Fibroblast of skin of left quadriceps (primary cell): Measurements from ENCODE around the gene CCDC28B.
A peak's percentile ranks its signal among the peaks of the same experiment; 100 is the strongest.

Source experiments
- DNase-seq, 2 experiments: peaks; one replicate each; pipeline ENCODE4 v3.0.0-alpha.2; 2013; ENCODE audit warnings: low read depth in 2 of 2

The CCDC28B gene

DNA sequence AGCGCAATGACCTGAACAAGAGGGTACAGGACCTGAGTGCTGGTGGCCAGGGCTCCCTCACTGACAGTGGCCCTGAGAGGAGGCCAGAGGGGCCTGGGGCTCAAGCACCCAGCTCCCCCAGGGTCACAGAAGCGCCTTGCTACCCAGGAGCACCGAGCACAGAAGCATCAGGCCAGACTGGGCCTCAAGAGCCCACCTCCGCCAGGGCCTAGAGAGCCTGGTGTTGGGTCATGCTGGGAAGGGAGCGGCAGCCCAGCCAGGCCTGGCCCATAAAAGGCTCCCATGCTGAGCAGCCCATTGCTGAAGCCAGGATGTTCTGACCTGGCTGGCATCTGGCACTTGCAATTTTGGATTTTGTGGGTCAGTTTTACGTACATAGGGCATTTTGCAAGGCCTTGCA lies 5.4 kb upstream of the CCDC28B start:
- DNase-seq = no peak

GRCh38 chr1:32195531-32195930 lies 4.9 kb upstream of the CCDC28B start:
- no peak for DNase-seq

GRCh38 chr1:32195972-32196823 lies 4.2 kb upstream of the CCDC28B start:
- DNase-seq = no peak

DNA sequence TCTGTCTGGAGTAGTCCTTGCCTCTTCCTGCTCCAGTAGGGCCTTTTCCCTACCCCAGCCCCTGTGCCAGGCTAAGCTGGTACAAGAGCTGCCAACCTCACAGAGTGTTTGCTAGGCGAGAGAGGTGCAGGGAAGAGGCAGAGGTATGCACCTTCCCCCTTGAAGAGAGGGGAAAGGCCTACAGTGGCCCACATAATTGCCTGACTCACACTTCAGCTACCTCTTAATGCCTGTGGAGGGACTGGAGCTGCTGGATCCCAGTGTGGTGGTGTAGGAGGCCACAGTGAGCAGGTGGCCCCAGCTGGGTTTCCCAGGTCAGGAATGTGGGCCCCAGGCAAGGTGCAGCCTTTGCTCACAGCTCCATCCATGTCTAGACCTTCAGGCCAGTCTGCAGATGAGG lies 3.3 kb upstream of the CCDC28B start:
- no peak for DNase-seq

- DNase-seq = no peak
Measured at GRCh38 chr1:32197837-32198236, 2.6 kb upstream of the CCDC28B start.

- no peak for DNase-seq
Measured at GRCh38 chr1:32198237-32199042, 2.0 kb upstream of the CCDC28B start.

- DNase-seq = no peak
Measured at GRCh38 chr1:32199043-32199716, 1.2 kb upstream of the CCDC28B start.

DNA sequence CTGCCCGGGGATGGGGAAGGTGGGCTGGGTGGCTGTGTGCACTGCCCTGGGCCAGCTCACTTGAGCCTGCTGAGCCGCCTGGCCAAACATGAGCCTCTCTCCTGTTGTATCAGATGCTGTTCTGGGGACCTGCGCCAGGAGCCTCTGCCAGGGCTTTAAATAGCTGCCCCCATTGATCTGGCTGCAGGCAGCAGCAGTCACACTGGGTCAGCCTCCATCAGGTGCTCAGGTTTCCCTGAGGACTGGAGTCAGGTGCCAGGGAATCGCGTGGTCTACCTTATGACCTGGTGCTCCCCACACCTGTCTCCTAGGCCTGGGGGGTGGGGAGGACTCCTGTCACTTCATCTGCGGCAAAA lies 700 bp upstream of the CCDC28B start:
- no peak for DNase-seq

DNA sequence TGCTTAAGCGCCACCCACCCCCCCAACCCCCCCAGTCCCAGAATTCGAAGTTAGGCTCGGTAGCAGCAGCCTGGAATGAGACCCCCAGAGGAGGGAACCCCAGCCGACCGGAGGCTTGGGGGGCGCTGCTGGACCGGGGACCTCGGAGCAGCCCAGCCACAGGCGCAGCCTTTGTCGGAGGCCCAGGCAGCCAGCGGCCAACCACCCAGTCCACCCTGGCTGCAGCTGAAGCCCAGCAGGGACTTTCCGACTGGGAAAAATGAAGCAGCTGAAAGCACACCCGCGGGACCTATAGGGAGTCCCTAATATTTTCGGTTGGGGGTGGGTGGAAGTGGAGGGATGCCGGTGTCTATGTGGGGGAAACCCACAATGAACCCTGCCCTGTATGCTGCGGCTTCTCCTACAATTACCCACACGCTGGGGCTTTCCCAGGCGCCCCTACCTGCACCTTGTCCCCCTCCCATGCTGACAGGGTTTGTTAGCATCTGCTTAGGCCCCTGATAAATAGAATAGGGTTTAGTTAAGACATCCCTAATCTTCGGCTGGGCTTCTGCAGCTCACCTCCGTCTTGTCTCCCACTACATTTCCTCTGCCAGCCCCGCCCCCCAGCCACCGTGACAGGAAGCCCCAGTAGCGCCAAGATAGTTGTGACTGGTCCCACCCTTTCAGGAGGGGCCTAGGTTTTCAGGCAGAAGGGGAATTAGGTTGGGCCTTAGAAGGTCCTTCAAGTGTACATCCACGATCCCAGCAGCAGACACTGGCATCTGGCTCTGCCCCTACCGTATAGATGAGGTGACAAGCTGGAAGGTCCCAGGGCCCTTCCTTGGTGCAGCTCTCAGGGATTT lies 838 bp downstream of the CCDC28B start:
- DNase-seq = no peak

GRCh38 chr1:32204943-32205361 lies 4.6 kb downstream of the CCDC28B start:
- no peak for DNase-seq

GRCh38 chr1:32205401-32206370 lies 5.3 kb downstream of the CCDC28B start, which contains the start of gene IQCC:
TSS of gene IQCC (plus strand) at chr1:32205671. CDS start at chr1:32205682, 11 bp downstream.
- DNase-seq = peak; percentile 44 to 47

DNA sequence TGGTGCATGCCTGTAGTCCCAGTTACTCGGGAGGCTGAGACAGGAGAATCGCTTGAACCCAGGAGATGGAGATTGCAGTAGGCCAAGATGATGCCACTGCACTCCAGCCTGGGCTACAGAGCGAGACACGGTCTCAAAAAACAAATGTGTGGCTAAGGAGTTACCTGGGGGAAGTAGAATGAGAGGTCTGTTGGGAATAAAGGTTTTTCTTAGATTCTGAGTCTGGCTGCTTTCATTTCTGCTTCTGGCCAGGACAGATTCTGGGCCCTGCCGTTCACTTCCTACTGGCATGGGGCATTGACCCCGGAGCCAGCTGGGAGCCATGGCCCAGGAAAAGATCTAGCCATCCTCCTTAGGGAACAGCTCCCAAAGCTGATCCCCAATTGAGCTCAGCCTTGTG lies 8.1 kb downstream of the CCDC28B start:
- no peak for DNase-seq

DNA sequence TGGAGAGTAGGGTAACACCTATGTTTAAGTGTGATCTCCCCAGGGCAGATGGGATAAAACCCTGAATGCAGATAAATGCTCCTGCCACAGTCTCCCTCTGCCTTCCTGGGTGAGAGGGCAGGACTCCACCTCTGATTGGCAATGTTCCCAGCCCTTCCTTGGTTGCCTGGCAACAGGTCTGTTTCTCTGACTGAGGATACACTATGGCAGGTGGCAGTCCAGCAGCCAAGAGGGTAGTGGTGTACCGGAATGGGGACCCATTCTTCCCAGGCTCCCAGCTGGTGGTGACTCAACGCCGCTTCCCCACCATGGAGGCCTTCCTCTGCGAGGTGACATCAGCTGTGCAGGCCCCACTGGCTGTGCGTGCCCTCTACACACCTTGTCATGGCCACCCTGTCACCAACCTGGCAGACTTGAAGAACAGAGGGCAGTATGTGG lies 8.5 kb downstream of the CCDC28B start, which contains the start of gene DCDC2B:
Gene DCDC2B (plus strand): TSS at position 199 of the 438 bp plus-strand sequence. CDS start 5 bp downstream, at position 204.
- DNase-seq = no peak

- no peak for DNase-seq
Measured at GRCh38 chr1:32215629-32216480, 15.5 kb downstream of the CCDC28B start.

- DNase-seq = no peak
Measured at GRCh38 chr1:32216566-32216965, 16.2 kb downstream of the CCDC28B start.

- peak in 1 of 2 experiments; percentile 31 for DNase-seq
Measured at GRCh38 chr1:32219022-32219421, 18.6 kb downstream of the CCDC28B start.

GRCh38 chr1:32220746-32221580 lies 20.6 kb downstream of the CCDC28B start:
- DNase-seq = no peak

GRCh38 chr1:32221581-32221979 lies 21.2 kb downstream of the CCDC28B start:
- DNase-seq = no peak
